ENCODE results near the gene FOXR2.

DNA sequence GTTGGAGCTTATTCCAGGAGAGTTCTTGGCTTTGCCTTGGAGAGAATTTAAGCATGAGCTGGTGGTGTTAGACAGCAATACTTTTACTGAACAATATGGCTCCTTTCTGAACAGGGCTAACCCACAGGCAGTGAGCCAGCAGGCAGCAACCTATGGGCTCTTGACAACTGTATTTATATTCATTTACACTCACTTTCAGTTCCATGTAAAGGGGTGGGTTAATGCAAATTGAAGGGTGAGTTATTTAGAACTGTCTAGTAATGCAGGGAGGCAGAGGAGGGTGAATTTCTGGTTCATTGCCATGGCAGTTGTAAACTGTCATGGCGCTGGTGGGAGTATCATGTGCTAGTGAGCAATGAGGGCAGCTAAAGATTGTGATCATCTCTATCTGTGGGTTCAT lies 15.7 kb downstream of the FOXR2 start:
- TF ChIP-seq, protein P1, sequence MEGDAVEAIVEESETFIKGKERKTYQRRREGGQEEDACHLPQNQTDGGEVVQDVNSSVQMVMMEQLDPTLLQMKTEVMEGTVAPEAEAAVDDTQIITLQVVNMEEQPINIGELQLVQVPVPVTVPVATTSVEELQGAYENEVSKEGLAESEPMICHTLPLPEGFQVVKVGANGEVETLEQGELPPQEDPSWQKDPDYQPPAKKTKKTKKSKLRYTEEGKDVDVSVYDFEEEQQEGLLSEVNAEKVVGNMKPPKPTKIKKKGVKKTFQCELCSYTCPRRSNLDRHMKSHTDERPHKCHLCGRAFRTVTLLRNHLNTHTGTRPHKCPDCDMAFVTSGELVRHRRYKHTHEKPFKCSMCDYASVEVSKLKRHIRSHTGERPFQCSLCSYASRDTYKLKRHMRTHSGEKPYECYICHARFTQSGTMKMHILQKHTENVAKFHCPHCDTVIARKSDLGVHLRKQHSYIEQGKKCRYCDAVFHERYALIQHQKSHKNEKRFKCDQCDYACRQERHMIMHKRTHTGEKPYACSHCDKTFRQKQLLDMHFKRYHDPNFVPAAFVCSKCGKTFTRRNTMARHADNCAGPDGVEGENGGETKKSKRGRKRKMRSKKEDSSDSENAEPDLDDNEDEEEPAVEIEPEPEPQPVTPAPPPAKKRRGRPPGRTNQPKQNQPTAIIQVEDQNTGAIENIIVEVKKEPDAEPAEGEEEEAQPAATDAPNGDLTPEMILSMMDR (IDR thresholded peaks at IDR 0.05; ENCODE audit: low read depth, low read length), result no peak
- no peak for TF ChIP-seq EZH2phosphoT487 (IDR thresholded peaks at IDR 0.05; ENCODE audit: low read depth)
